Activated CD4-positive, alpha-beta T cell treated with anti-CD3 and anti-CD28 coated beads, Interleukin-2, Interleukin-6, amounts not matched to agents 100 ng/mL and 50 ng/mL, durations not matched to agents 16 hours and 8 hours (primary cell): ENCODE data around the gene HIPK2.

ENCODE experiments used
- DNase-seq: peaks from one replicate; pipeline ENCODE4 v3.0.0-alpha.2; 2020

Gene HIPK2

GRCh38 chr7:139733751-139734150, 44.0 kb downstream of the HIPK2 start:
- DNase-seq: no peak

GRCh38 chr7:139732471-139733167, 45.2 kb downstream of the HIPK2 start:
- no peak for DNase-seq

- no peak for DNase-seq
Measured at GRCh38 chr7:139731802-139732470, 45.9 kb downstream of the HIPK2 start.

GRCh38 chr7:139730746-139731612, 46.8 kb downstream of the HIPK2 start:
- DNase-seq: no peak

GRCh38 chr7:139728203-139728602, 49.6 kb downstream of the HIPK2 start:
- DNase-seq: no peak

- no peak for DNase-seq
Measured at GRCh38 chr7:139727151-139727705, 50.6 kb downstream of the HIPK2 start.

GRCh38 chr7:139726485-139726869, 51.3 kb downstream of the HIPK2 start:
- DNase-seq: no peak

- no peak for DNase-seq
Measured at GRCh38 chr7:139725858-139726484, 51.8 kb downstream of the HIPK2 start.

- DNase-seq: no peak
Measured at GRCh38 chr7:139725077-139725476, 52.7 kb downstream of the HIPK2 start.

GRCh38 chr7:139722604-139723003, 55.2 kb downstream of the HIPK2 start:
- no peak for DNase-seq

GRCh38 chr7:139721821-139722220, 56.0 kb downstream of the HIPK2 start:
- no peak for DNase-seq

GRCh38 chr7:139721417-139721816, 56.4 kb downstream of the HIPK2 start:
- DNase-seq: no peak

- peak; percentile 36 for DNase-seq
Measured at GRCh38 chr7:139720705-139721231, 57.0 kb downstream of the HIPK2 start.

GRCh38 chr7:139720186-139720585, 57.6 kb downstream of the HIPK2 start:
- DNase-seq: no peak

GRCh38 chr7:139718859-139719258, 58.9 kb downstream of the HIPK2 start:
- DNase-seq: no peak

GRCh38 chr7:139718141-139718540, 59.7 kb downstream of the HIPK2 start:
- DNase-seq: no peak

- no peak for DNase-seq
Measured at GRCh38 chr7:139716156-139716942, 61.4 kb downstream of the HIPK2 start.

- DNase-seq: no peak
Measured at GRCh38 chr7:139715194-139715815, 62.5 kb downstream of the HIPK2 start.

GRCh38 chr7:139714163-139714901, 63.5 kb downstream of the HIPK2 start:
- DNase-seq: no peak

- DNase-seq: no peak
Measured at GRCh38 chr7:139713526-139714162, 64.2 kb downstream of the HIPK2 start.
